ENCODE measurements around the gene CDV3.
"Not testable (repeated sequence)": the region's sequence is repeated elsewhere in the genome, so short reads cannot be mapped to it uniquely, and the experiment has no call there.

- not testable (repeated sequence) for TF ChIP-seq CTCF, EP300, POLR2AphosphoS5, POLR2A (IDR thresholded peaks at IDR 0.05)
Observed at GRCh38 chr3:133551589-133551988, 21.9 kb upstream of the CDV3 start.
